OCI-LY7 (cell line): ENCODE results near the gene MGST3.

Experiments
- CTCF ChIP-seq: fragments of 200-600 bp; sonication (generic); conservative IDR thresholded peaks from 2 replicates; pipeline ENCODE4 v1.5.1; 2014; ENCODE audit warnings: mild to moderate bottlenecking, antibody characterized with exemption, low read length, moderate library complexity, mixed read lengths
- EZH2phosphoT487 ChIP-seq: fragments of 200-600 bp; sonication (generic); IDR thresholded peaks from 2 replicates; pipeline ENCODE4 v1.6.1; 2018; ENCODE audit warnings: low read depth, borderline replicate concordance, mild to moderate bottlenecking, mixed run types, antibody characterized with exemption, low read length, moderate library complexity, mixed read lengths

- TF ChIP-seq CTCF: no peak
- no peak for TF ChIP-seq EZH2phosphoT487
These were observed 16.5 kb downstream of the MGST3 start for GRCh38 chr1:165647517-165647916.
